ENCODE results near the gene OLFML2B.
"Not testable (repeated sequence)": the region's sequence is repeated elsewhere in the genome, so short reads cannot be mapped to it uniquely, and the experiment has no call there.

Gene OLFML2B

GRCh38 chr1:162033428-162033827 lies 9.8 kb upstream of the OLFML2B start:
- DNase-seq: no peak

- DNase-seq: no peak
Observed at GRCh38 chr1:162030759-162031280, 7.2 kb upstream of the OLFML2B start.

- no peak for DNase-seq
Observed at GRCh38 chr1:162029157-162029556, 5.5 kb upstream of the OLFML2B start.

- no peak for DNase-seq
Observed at GRCh38 chr1:162028726-162029125, 5.1 kb upstream of the OLFML2B start.

- DNase-seq: no peak
Observed at GRCh38 chr1:162026881-162027280, 3.2 kb upstream of the OLFML2B start.

- no peak for DNase-seq
Observed at GRCh38 chr1:162025541-162025940, 1.9 kb upstream of the OLFML2B start.

GRCh38 chr1:162023181-162023546 lies 505 bp downstream of the OLFML2B start:
- no peak for DNase-seq

- no peak for DNase-seq
Observed at GRCh38 chr1:162022626-162023025, 1.0 kb downstream of the OLFML2B start.

- no peak for DNase-seq
Observed at GRCh38 chr1:162021124-162021523, 2.5 kb downstream of the OLFML2B start.

GRCh38 chr1:162020150-162020549 lies 3.5 kb downstream of the OLFML2B start:
- DNase-seq: no peak

- no peak for DNase-seq
Observed at GRCh38 chr1:162019446-162019845, 4.2 kb downstream of the OLFML2B start.

GRCh38 chr1:162019006-162019405 lies 4.7 kb downstream of the OLFML2B start:
- DNase-seq: no peak

GRCh38 chr1:162018418-162018817 lies 5.3 kb downstream of the OLFML2B start:
- no peak for DNase-seq

GRCh38 chr1:162017791-162018190 lies 5.9 kb downstream of the OLFML2B start:
- not testable (repeated sequence) for DNase-seq

- DNase-seq: no peak
Observed at GRCh38 chr1:162016631-162017030, 7.0 kb downstream of the OLFML2B start.

- DNase-seq: no peak
Observed at GRCh38 chr1:162015196-162015595, 8.5 kb downstream of the OLFML2B start.

GRCh38 chr1:162014202-162014601 lies 9.5 kb downstream of the OLFML2B start:
- no peak for DNase-seq

GRCh38 chr1:162013289-162013688 lies 10.4 kb downstream of the OLFML2B start:
- no peak for DNase-seq

GRCh38 chr1:162011337-162012012 lies 12.2 kb downstream of the OLFML2B start:
- DNase-seq: no peak

- DNase-seq: no peak
Observed at GRCh38 chr1:162010175-162010506, 13.5 kb downstream of the OLFML2B start.

- DNase-seq: no peak
Observed at GRCh38 chr1:162009501-162010174, 14.0 kb downstream of the OLFML2B start.

GRCh38 chr1:162008799-162009198 lies 14.9 kb downstream of the OLFML2B start:
- no peak for DNase-seq

- no peak for DNase-seq
Observed at GRCh38 chr1:162007466-162007865, 16.2 kb downstream of the OLFML2B start.

- no peak for DNase-seq
Observed at GRCh38 chr1:162006081-162006480, 17.6 kb downstream of the OLFML2B start.
